Esophagus muscularis mucosa (tissue), 3 donors: ENCODE data around the gene SMYD4.

Source experiments
- CTCF ChIP-seq, 3 experiments: fragments of 200-600 bp in 2 of 3; fragments of 450-650 bp in 1 of 3; sonication (generic) in 2 of 3; IDR thresholded peaks; one replicate each; pipeline ENCODE4 v1.5.1; 2017 to 2019; ENCODE audit warnings: antibody characterized with exemption in 3 of 3, mild to moderate bottlenecking in 2 of 3, moderate library complexity in 1 of 3
- POLR2A ChIP-seq: fragments of 450-650 bp; IDR thresholded peaks from one replicate; pipeline ENCODE4 v1.6.1; 2017; ENCODE audit warnings: antibody characterized with exemption, moderate library complexity, mild to moderate bottlenecking, low read depth

DNA sequence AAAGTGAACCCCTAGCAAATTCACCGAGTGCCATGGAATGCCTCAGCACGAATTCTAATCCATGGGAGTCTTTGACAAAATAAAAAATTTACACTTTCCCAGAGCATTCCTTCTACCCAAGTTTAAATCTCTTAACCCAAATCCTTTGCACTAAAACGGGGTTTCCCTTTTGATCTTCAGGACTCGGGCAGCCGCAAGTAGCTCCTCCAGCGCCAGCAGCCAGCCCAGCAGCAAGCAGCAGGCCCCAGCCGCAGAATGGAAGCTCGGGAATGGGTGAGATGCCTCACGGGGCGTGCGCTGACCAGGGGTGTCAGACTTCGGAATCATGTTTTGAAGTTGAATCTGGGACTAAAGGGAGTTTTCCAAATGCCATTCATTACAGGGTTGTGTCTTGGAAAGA, 42.6 kb upstream of the SMYD4 start:
- TF ChIP-seq CTCF (IDR thresholded peaks at IDR 0.05) (no peak), POLR2A (no peak)
